Renal cortical epithelial cell (primary cell): ENCODE data around the gene RXRA. TPM values are rescaled to one million over a fixed set of nuclear protein-coding genes. Genes with fewer than 3 reads are reported as not detected.

Experiments
- DNase-seq: peaks from one replicate; pipeline ENCODE4 v3.0.0-alpha.2; 2011; ENCODE audit warnings: low read depth
- total RNA-seq: library from RNA; depleted of rRNA; stranded (reverse); fragments of >200 nt; gene quantifications from 2 replicates; pipeline ENCODE4 v1.2.3, GENCODE V29; 2014

The RXRA gene
- total RNA-seq, 1 donor from 2014 or later: 26.5 TPM

DNA sequence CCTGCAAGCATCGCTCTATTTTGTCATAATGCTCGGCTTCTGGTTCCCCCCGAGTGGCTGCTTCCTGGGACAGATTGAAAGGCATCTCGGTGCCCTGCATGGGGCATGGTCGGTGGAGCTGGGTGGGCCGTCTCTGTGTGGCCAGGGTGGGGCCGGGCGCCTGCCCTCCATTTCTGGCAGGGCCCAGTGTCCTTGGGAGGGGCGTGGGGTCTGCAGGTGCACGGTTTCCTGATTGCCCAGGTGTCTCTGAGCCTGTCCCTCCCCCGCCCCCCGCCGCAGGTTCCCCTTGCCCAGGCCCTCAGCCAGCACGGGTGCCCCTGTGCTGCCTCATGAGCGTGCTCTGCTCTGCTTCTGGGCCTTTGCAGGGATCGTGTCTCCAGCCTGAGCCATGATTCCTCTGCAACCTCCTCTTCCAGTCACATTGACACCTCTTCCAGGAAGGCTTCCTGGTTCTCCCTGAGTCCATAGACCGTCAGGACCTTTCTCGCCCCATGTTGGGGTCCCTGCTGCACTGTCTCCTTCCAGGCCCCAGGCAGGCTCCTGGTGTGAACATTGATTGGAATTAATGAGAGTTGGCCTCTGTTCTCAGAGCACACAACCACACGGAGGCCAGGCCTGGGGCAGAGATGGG lies 90.2 kb downstream of the RXRA start:
- DNase-seq: no peak

DNA sequence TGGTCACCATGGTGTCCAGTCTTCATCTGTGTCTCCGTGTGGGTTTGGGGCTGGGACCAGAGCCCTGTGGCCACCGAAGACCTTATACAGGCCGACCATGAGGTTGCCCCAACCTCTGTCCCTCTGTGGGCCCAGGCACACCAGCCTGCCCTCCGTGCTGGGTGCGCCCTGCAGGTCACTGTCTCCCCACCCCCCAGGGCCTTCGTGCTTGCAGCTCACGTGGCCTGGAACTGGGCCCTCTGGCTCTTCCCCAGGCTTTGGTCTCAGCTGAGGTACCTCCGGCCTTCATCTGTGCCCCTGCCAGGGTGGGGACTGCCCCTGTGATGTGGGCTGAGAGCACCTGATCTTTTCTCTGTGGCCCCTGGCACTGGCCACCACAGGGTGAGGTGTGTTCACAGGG lies 92.1 kb downstream of the RXRA start:
- no peak for DNase-seq

DNA sequence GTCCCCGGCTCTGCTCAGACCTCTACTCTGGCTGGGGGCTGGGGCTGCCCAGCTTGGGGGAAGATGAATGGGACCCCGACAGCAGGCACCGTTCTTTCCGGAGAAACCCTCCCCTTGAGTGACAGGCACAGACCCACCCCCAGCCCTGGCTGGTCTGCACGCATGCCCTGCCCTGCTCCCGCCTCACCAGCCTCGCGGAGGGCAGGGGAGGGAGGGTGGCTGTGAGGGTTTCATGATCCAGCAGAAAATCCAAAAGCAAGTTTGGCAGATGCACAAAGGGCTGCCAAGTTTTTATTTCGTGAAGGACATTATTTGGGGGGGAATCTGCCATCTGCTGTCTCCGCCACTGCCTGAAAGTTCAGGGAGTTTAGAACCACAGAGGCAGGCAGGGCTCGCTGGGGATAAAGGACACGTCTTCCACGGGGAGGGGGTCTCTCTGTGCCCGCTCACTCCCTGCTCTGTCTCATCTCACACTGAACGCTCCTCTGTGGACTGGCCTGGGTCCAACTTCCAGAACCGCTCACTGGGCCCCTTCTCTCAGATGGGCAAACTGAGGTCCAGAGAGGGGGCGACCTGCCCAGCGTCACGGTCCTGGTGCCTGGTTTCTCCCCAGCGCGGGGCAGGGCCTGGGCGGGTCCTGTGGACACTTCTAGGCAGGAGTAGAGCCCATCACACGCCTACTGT lies 92.9 kb downstream of the RXRA start:
- DNase-seq: no peak

DNA sequence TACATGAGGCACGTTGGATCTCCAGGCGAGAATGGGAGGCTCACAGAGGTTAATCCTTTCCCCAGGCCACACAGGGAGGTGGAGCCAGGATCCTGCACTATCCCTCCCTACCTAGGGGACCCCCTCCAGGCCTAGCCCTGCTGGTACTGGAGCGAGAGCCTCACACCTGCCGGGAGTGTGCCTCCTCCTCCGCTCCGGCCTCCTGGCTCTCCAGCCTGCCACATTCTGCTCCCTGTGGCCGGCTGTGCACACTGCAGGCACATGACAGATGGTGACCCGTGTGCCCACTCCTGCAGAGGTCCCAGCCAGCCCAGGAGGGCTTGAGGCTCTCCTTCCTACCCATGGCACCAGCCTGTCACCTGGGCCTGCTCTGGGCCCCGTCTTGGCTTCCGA lies 93.4 kb downstream of the RXRA start:
- no peak for DNase-seq

DNA sequence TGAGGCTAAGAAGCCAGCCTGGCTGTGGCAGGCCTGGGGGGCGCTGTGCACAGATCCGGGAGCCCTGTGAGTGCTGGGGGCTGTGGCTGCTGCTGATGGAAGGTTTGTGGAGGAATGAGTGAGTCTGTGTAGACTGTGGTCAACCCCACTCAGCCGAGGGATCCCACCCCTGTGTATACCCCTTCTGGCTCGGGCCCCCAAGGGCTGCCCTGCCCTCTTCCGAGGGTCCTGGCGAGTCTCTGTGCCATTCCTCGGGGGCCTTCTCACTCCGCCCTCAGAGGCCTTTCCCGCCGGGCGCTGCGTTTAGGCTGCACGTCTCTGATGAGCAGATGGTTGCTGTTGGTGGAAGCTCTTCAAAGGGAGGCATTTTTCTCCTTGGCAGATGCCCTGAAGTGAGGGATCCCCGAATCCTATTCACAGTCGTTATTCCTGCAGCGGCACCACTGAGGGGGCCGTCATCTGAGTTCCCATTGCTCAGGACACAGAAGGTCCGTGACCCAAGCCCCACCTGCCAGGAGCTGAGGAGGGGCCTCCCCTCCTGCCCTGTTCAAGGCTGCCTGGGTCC lies 94.1 kb downstream of the RXRA start:
- no peak for DNase-seq

DNA sequence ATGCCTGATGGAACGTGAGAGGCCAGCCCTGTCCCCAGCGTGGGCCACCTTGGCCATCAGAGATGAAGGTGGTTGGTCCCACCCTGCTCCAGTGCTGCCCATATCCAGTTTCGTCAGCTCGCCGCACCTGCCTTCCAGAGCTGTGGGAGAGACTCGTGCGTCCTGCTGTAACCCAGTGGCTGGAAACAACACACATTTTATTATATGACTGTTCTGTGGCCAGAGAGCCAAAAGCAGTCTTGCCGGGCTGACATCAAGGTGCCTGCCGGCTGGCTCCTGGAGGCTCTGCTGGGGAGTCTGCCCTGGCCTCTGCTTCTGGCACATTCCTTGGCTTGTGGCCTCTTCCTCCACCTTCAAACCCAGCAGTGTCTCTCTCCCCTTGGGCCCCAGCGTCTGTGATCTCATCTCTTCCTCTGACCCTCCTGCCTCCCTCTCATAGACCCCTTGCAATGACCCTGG lies 94.7 kb downstream of the RXRA start:
- DNase-seq: no peak

DNA sequence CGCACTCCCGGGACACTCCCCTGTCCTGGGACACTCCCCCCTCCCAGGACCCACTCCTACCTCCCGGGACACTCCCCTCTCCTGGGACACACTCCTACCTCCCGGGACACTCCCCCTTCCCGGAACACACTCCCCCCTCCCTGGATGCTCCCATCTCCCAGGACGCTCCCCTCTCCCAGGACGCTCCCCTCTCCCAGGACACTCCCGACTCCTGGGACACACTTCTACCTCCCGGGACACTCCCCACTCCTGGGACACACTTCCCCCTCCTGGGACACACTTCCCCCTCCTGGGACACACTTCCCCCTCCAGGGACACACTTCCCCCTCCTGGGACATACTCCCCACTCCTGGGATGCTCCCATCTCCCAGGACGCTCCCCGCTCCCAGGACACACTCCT lies 95.6 kb downstream of the RXRA start:
- DNase-seq: no peak

DNA sequence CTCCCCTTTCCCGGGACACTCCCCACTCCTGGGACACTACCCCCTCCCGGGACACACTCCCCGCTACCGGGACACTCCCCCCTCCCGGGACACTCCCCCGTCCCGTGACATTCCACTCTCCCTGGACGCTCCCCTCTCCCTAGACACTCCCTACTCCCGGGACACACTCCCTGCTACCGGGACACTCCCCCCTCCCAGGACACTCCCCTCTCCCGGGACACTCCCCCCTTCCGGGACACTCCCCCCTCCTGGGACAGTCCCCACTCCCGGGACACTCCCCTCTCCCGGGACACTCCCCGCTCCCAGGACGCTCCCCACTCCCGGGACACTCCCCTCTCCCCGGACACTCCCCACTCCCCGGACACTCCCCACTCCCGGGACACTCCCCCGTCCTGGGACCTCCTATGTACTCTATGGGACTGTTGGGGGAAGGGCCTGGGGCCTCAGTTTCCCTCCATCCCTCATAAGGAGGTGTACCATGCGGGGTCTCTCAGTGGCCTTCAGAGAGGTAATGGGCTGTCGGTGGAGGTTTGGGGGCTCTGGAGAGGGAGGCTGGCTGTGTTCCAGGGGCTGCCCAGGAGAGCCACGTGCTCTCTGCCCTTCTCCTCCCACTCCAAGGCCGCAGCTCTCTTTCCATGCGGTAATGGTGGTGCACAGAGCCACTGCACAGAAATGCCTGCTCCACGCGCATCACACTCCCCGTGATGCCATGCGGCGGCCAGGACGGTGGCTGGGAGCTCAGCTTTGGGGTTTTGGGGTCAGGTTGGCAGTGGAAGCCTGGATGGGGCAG lies 96.2 kb downstream of the RXRA start:
- no peak for DNase-seq

DNA sequence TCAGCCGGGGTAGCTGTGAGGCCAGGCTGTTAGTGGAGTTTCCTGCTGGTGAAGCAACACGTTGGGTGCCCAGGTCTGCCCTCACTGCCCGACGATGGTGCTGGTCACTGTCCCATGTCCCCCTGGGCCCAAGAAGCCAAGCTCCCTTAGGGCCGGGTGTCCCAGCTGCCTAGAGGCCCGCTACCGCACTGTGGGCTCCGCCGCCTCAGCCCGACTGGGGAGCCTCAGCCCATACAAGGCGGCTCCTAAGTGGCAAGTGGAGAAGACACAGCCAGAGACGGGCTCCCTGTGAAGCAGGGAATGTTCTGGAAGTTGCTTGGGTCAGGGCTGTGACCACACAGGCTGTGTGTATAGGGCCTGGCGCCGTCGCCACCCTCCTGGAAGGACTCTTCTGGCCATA lies 96.9 kb downstream of the RXRA start:
- DNase-seq: no peak

DNA sequence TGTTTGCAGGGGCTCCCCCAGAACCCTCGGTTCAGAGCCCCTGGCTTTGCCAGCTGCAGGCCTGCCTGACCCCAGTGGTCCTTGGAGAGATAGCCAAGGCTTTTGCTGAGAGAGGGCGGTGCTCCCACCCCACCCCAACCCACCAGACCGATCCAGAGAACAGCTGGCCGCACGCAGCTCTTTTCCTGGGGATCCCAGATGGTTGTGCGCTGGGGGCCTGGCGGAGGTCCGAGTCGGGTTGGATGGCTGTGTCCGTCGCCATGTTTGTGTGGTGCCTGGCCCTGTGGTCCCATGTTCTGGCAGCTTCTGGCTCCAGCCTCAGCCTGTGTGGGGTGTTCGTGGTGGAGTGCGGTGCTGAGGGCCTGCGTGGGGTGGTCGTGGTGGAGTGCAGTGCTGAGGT lies 97.5 kb downstream of the RXRA start:
- DNase-seq: no peak

DNA sequence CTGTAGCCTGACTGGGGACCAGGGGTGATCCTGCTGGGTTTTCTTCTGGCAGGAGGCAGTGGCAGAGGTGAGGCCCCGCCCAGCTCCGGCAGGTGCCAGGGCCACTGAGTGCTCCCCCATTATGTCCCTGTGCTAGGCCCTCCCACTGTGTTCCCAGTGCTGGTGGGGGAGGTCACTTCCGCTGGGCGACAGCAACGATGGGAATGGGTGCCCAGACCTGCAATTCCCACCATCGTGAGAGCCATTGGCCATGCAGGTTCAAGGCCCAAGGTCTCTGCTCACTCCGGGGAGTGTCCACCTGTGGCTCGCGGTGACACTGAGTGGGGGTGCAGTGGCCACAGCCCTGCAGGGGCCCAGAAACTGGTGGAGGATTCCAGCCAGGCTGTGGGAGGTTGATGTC lies 98.6 kb downstream of the RXRA start:
- DNase-seq: no peak

DNA sequence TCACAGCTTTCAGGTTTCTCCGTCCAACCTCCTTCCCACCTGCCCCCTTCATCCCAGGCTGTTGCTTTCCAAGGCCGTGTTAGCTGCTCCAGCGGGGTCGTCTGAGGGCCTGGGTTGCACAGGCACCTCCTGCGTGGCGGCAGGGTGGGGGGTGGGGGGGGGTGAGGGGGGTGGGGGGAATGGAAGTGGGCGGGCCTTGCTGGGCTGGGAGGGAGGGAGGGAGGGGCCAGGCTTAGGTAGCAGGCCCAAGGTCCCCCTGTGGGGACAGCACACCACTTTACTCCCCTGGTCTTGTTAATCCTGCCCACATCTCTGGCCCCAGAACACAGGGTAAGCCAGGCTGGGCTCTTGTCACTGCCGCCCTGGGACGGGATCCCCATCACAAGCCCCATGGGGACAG lies 99.1 kb downstream of the RXRA start:
- DNase-seq: no peak

DNA sequence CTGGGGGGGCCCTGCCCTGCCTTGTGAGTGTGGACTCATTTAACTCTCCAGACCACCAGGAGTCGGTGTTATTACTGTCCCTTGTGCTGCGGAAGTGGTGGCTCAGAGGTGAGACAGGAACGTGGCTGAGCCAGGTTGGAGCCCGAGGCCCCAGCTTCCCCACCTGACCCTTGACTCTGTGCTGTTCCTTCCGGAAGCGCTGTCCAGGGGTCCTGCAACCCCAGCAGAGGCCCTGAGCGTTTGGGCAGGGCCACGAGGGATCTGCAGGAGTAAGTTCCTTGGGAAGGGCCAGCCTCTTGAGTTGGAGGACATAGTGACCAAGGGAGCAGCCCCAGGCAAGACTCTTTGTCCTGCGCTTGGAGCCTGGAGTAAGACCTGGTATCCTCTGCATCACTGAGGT lies 99.6 kb downstream of the RXRA start:
- DNase-seq: no peak

DNA sequence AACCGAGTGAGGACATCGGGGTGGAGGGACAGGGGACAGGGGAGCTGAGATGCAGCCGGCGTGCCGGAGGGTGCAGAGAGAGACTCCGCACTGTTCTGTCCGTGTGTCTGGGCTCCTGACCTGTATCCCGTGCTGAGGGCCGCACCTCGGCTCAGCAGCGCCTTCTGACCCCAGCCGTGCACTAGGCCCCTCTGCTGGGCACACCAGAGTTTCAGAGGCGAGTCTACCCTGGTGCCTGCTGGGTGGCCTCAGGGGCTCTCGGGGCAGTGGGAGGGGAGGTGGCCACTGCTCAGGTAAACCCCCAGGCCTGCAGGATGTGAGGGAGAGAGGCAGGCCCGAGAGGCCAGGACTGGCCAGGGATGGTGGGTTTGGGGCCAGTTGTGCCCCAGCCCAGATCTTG lies 100.2 kb downstream of the RXRA start:
- DNase-seq: no peak

DNA sequence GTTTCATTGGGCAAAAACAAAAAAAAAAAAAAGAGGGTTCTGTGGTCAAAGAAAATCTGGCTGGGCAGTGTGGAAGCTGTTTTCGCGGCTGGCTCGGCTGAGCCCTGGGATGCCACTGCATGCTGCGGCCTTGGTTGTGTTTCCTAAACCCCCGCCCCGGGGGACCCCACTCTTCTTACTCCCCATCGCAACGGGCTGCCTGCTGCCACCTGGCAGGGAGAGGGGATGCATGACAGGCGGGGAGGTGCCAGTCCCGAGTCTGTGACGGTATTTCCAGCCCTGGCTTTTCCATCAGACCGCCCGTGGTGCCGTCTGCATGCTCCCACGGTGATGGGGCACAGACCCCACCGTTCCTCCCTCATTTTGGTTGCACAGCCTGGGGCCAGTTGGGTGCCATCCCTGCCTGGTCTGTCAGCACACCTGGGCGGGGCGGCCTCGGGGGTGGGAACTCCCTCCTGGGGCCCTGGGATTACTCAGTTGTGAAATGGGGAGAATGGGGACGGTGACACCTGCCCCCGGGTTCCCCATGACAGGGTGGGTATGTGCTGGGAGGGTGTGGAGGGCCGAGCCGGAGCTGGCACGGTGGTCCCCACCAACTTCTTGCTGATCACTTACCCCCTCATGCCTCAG lies 101.0 kb downstream of the RXRA start:
- no peak for DNase-seq

DNA sequence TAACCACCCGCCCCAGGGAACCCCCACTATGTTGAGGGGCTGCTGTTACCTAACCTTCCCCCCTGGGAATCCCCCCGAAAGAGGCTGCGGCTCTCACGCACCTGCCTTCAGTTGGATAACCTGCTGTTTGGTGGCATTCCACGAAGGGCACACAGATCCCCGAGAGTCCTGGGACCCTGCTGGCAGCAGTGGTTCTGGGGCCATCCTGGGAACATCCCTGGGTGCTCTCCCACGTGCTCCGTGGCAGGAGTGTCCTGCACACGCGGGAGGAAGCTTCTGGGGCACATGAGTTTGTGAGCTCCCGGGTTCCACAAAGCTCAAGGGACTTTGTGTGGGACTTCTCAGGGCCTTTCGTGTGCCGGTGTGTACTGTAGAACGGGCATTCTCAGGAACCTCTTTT lies 102.3 kb downstream of the RXRA start:
- DNase-seq: no peak

DNA sequence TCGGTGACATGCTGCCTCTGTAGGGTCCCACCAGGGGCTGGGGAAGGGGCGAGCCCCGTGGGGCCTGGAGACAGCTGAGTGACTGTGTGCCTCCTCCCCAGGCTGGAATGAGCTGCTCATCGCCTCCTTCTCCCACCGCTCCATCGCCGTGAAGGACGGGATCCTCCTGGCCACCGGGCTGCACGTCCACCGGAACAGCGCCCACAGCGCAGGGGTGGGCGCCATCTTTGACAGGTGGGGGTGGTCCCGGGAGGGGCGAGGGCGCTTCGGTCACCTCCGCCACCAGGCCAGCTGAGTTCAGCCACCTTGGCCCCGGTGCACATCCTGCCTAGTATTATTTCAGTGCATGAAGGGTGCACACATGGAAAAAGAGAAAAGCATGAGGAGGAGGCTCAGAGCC lies 102.8 kb downstream of the RXRA start:
- DNase-seq: no peak

DNA sequence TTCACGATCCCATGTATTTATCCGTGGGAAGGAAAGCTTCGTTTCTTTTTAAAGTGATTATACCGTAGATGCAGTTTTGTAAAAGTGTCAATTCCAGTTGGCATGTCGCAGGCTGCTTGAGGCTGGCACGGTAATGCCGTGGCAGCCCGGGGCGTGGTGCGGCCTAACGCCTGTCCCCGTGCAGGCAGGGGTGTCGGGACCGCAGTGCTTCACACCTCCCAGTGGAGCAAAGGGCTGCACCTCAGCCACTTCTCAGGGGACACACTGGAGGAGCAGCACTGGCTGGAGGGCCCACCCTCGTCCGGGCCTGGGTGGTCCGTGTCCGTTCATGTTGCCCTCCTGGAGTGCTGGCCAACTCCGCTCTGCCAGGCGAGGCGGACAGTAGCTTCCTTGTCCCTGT lies 103.2 kb downstream of the RXRA start:
- DNase-seq: no peak

DNA sequence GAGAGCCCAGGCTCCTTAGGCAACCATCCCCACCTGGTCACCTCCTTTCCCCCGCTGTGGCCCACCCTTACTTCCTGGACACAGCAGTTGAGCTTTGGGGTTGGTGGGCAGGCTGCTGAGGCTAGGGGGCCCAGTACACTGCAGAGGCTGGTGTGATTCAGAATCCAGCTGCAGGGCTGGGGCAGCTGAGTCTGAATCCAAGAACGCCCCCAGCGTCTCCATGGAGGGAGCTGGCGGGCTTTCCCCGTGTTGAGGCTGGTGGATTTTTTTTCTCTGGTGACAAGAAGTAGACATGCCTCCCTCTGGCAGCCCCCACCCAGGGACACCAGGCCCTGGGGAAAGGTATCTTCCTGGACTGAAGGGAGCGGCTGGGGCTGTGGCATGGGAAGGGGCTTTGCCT lies 104.8 kb downstream of the RXRA start:
- DNase-seq: no peak

DNA sequence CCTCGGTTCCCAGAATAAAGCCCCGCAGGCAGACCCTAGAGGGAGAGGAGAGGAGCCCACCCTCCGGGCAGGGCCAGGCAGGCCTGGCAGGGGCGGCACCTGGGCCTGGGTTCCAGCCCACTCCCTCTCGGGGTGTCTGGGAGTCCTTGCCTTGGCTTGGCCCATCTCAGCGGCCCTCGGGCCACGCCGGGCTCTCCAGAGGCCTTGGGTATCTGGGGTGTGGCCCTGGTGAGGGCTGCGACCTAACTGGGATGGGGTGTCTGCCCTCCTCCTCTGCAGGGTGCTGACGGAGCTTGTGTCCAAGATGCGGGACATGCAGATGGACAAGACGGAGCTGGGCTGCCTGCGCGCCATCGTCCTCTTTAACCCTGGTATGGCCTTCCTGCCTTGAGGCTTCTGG lies 105.4 kb downstream of the RXRA start:
- no peak for DNase-seq

DNA sequence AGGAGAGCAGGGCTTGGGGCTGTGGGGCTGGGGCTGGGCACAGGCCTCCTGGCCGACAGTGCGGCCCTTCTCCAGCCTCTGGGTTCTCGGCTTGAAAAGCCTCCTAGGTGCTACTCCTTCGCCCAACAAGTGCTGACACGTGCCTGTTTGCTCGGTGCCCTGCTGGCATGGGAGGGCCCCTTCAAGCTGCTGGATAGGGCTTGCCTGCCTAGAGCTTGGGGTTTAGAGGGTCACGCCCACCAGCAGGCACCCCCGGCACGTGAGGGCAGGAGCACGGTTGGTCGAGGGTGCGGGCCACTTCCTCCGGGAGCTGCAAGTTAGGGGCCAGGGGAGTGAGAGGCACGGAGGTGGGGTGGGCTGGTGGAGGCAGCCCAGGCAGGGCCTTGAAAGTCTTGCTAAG lies 106.2 kb downstream of the RXRA start:
- no peak for DNase-seq

DNA sequence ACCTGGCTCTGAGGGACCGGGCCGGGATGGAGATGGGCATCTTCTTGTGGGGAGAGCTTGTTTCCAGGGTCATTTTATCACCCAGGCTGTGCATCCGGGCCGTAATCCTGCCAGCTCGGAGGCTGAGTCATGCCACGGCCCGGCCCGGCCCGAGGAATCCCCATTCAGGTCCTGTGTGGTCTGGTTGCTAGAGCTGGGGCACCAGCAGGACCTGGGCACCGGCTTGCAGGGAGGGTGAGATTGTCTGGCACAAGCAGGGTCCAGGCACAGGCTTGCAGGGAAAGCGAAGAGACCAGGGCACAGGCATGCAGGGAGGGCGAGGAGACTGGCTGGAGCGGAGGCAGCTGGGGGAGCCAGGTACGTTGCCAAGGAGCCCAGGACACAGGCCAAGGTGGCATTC lies 106.8 kb downstream of the RXRA start:
- peak; percentile 28 for DNase-seq
